Activated B cell treated with CpG ODN at 0.5 μM for 24 hours (primary cell): ENCODE results near the gene ITGB1BP2. TPM values are rescaled to one million over a fixed set of nuclear protein-coding genes. Genes with fewer than 3 reads are reported as not detected.
"Not testable (repeated sequence)": the region's sequence is repeated elsewhere in the genome, so short reads cannot be mapped to it uniquely, and the experiment has no call there.

Source experiments
- ATAC-seq: fragments of 200-7000 bp; cut with Tn5 transposase; one replicate; pipeline ENCODE4 v1.10.0; 2021; ENCODE audit warnings: low read depth, mild to moderate bottlenecking, moderate library complexity
- CTCF ChIA-PET: fragments of 350-600 bp; sonication (Branson Sonifier 250); formaldehyde crosslinking; loops from one replicate; lab custom pipeline; 2021; ENCODE audit warnings: antibody characterized with exemption; lab: Charles Lee
- POLR2A ChIA-PET: fragments of 350-600 bp; sonication (Branson Sonifier 250); formaldehyde crosslinking; loops from one replicate; lab custom pipeline; 2021; ENCODE audit warnings: antibody characterized with exemption; lab: Charles Lee
- DNase-seq: peaks from one replicate; pipeline ENCODE4 v3.0.0; 2022
- H3K27ac Mint-ChIP-seq: one replicate; pipeline ENCODE4 v1.8.0; 2020; ENCODE audit warnings: mixed read lengths
- H3K27me3 Mint-ChIP-seq: one replicate; pipeline ENCODE4 v1.8.0; 2021; ENCODE audit warnings: mixed read lengths
- H3K36me3 Mint-ChIP-seq: one replicate; pipeline ENCODE4 v1.8.0; 2021; ENCODE audit warnings: low read depth, mixed read lengths
- H3K4me1 Mint-ChIP-seq: one replicate; pipeline ENCODE4 v1.8.0; 2021; ENCODE audit warnings: mixed read lengths
- H3K4me3 Mint-ChIP-seq: one replicate; pipeline ENCODE4 v1.8.0; 2020; ENCODE audit warnings: mild to moderate bottlenecking, mixed read lengths
- H3K9me3 Mint-ChIP-seq: one replicate; pipeline ENCODE4 v1.8.0; 2020; ENCODE audit warnings: mixed read lengths
- intact Hi-C: fragments of 100-400 bp; cut with micrococcal nuclease; formaldehyde crosslinking; loops from one replicate; pipeline ENCODE4 v1.15.1; 2024
- total RNA-seq: library from RNA; stranded (reverse); gene quantifications from 2 replicates; pipeline ENCODE4 v1.2.3, GENCODE V29; 2022
- TF ChIP-seq, protein P1 (sequence below): fragments of 200-600 bp; IDR thresholded peaks from one replicate; pipeline ENCODE4 v1.8.0; 2022; ENCODE audit warnings: antibody characterized with exemption, mild to moderate bottlenecking

Gene ITGB1BP2
- total RNA-seq, 1 donor from 2014 or later, result 6.7 TPM

DNA sequence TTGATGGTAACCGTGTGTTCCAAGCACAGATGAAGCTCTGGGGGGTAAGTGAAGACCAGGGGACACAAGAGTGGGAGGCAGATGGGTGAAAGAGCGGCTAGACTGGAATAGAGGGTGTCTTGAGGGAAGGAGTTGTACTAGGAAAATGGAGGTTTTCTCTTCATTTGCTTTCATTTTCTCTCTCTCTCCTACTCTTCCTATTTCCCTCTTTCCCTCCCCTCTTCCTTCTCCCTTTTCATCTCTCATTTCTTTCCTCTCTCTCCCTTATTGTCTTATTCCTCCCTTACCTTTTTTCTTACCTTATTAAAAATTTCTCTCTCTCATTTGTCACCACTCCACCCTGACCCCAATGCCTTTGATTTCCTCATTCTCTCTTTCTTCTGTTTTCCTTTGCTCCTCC, 3.0 kb downstream of the ITGB1BP2 start:
- Mint-ChIP-seq H3K36me3 (peaks cover 39% of the 10 kb centered on the region), H3K4me1 (no peaks in the 10 kb centered on the region), H3K9me3 (no peaks in the 10 kb centered on the region), H3K27me3 (no peaks in the 10 kb centered on the region), H3K4me3 (no peak overlapping the region), H3K27ac (no peak overlapping the region)
- ChIA-PET POLR2A (no interaction called here), CTCF (no interaction called here)
- TF ChIP-seq, protein P1, sequence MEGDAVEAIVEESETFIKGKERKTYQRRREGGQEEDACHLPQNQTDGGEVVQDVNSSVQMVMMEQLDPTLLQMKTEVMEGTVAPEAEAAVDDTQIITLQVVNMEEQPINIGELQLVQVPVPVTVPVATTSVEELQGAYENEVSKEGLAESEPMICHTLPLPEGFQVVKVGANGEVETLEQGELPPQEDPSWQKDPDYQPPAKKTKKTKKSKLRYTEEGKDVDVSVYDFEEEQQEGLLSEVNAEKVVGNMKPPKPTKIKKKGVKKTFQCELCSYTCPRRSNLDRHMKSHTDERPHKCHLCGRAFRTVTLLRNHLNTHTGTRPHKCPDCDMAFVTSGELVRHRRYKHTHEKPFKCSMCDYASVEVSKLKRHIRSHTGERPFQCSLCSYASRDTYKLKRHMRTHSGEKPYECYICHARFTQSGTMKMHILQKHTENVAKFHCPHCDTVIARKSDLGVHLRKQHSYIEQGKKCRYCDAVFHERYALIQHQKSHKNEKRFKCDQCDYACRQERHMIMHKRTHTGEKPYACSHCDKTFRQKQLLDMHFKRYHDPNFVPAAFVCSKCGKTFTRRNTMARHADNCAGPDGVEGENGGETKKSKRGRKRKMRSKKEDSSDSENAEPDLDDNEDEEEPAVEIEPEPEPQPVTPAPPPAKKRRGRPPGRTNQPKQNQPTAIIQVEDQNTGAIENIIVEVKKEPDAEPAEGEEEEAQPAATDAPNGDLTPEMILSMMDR, result no peak
- intact Hi-C loops, result no loop called here
- DNase-seq, result no peak
- ATAC-seq, result no peak

DNA sequence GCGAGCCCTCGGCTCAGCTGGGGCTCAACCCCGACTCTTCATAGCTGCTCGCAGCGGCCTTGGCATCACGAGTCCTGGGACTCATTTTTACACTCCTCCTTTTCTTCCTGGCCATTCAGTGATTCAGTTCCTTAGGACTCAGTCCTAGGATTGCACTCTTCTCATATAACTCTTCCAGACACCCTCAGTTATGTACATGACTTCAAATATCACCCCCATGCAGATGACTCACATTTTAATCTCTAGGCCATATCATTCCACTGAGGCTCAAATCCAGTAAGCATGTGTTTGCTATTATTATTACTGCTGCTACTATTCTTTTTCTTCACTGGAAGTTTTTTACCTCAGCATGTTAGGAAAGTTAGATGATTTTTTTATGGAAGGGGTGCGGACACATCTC, 14.4 kb downstream of the ITGB1BP2 start:
- ChIA-PET POLR2A (no interaction called here), CTCF (no interaction called here)
- DNase-seq, result no peak
- ATAC-seq, result no peak
- no peaks in the 10 kb centered on the region for H3K27me3 Mint-ChIP-seq
- intact Hi-C loops, result no loop called here
- TF ChIP-seq, protein P1, result no peak
- H3K9me3 Mint-ChIP-seq, result no peaks in the 10 kb centered on the region
- H3K4me3 Mint-ChIP-seq, result no peak overlapping the region
- H3K36me3 Mint-ChIP-seq, result peaks cover 3% of the 10 kb centered on the region
- no peaks in the 10 kb centered on the region for H3K4me1 Mint-ChIP-seq
- H3K27ac Mint-ChIP-seq, result no peak overlapping the region

DNA sequence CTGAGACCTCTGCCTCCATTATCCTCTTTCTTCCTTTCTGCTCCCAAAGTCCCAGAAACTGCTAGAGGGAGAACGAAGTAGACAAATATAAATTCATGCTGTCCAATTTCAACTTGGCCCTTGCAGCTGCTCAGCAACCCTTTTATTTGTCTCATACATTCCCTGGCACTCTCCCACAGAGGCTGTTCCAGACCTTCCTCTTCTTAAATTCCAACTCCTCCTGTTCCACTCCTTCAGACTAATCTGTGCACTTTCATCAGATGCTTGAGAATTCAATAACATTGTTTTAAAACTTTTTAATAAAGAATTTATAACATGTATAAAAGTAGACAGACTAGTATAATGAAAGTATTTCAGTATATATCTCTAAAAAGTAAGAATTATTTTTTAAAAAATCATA, 15.4 kb downstream of the ITGB1BP2 start:
- H3K27ac Mint-ChIP-seq, POLR2A ChIA-PET, CTCF ChIA-PET, ATAC-seq, H3K36me3 Mint-ChIP-seq, H3K27me3 Mint-ChIP-seq, H3K4me3 Mint-ChIP-seq, H3K9me3 Mint-ChIP-seq, H3K4me1 Mint-ChIP-seq, intact Hi-C loops, DNase-seq: not testable (repeated sequence)

DNA sequence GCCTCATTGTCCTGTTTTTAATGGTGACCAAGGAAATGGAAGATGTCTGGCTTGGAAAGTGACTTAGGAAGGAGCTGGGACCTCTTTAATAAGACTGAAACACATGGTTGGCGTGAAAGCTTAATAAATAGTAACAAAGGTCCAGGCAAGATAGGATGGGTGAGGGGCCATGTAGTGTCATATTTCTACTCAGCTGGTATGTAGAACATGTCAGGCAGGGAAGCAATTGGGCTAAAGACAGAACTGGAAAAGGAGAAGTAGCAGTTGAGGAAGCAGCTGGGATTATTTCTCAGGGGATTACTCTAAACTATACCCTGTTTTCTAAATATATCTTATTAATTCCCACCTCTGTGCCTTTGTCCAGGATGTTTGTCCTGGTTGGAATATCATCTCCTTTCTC, 18.6 kb downstream of the ITGB1BP2 start:
- ChIA-PET CTCF (no interaction called here), POLR2A (no interaction called here)
- Mint-ChIP-seq H3K27ac (no peak overlapping the region), H3K9me3 (no peaks in the 10 kb centered on the region), H3K4me3 (no peak overlapping the region), H3K36me3 (peaks cover 2% of the 10 kb centered on the region), H3K27me3 (no peaks in the 10 kb centered on the region), H3K4me1 (no peaks in the 10 kb centered on the region)
- intact Hi-C loops, result no loop called here
- TF ChIP-seq, protein P1, result no peak
- DNase-seq, result no peak
- no peak for ATAC-seq

DNA sequence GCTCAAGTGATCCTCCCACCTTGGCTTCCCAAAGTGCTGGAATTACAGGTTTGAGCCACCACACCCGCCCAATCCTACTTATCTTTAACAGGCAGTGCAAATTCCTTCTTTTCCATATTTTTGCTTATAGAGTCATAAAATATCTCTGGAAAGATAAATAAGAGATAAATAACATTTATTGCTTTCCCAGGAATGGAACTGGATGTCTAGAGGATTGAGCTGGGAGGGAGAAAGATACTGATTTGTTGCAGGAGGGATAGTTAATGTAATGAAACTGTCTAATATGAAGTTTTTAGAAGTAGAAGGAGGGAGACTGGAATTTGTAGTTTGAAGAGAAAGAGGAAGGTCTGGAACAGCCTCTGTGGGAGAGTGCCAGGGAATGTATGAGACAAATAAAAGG, 20.2 kb downstream of the ITGB1BP2 start:
- intact Hi-C loops, result no loop called here
- Mint-ChIP-seq H3K27ac (no peak overlapping the region), H3K27me3 (no peaks in the 10 kb centered on the region), H3K36me3 (peaks cover 2% of the 10 kb centered on the region), H3K4me3 (no peak overlapping the region), H3K9me3 (no peaks in the 10 kb centered on the region), H3K4me1 (no peaks in the 10 kb centered on the region)
- CTCF ChIA-PET, result no interaction called here
- POLR2A ChIA-PET, result no interaction called here
- TF ChIP-seq, protein P1, result no peak
- DNase-seq, result no peak
- no peak for ATAC-seq

DNA sequence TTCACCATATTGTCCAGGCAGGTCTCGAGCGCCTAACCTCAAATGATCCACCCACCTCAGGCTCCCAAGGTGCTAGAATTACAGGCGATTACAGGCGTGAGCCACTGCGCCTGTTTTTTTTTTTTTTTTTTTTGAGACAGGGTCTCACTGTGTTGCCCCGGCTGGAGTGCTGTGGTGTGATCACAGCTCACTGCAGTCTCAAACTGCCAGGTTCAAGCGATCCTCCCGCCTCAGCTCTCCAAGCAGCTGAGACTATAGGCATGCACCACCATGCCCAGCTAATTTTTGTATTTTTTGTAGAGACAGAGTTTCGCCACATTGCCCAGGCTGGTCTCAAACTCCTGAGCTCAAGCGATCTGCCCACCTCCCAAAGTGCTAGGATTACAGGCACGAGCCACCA, 22.9 kb downstream of the ITGB1BP2 start:
- H3K27ac Mint-ChIP-seq, H3K9me3 Mint-ChIP-seq, DNase-seq, CTCF ChIA-PET, H3K4me1 Mint-ChIP-seq, ATAC-seq, intact Hi-C loops, H3K27me3 Mint-ChIP-seq, H3K4me3 Mint-ChIP-seq, H3K36me3 Mint-ChIP-seq, POLR2A ChIA-PET: not testable (repeated sequence)
